SH-SY5Y (cell line): ENCODE results near the gene BCL2L13.

Experiments
- GATA2 ChIP-seq: IDR thresholded peaks from 2 replicates; pipeline ENCODE4 v1.6.1; 2011; ENCODE audit warnings: mild to moderate bottlenecking, low read depth, low read length
- GATA3 ChIP-seq: IDR thresholded peaks from 2 replicates; pipeline ENCODE4 v1.6.1; 2011; ENCODE audit warnings: low read depth, mild to moderate bottlenecking, low read length, moderate library complexity

- TF ChIP-seq GATA2 (no peak), GATA3 (no peak)
Observed at GRCh38 chr22:17773606-17774205, 135.1 kb downstream of the BCL2L13 start.
